ENCODE data around the gene ID2.

The ID2 gene

DNA sequence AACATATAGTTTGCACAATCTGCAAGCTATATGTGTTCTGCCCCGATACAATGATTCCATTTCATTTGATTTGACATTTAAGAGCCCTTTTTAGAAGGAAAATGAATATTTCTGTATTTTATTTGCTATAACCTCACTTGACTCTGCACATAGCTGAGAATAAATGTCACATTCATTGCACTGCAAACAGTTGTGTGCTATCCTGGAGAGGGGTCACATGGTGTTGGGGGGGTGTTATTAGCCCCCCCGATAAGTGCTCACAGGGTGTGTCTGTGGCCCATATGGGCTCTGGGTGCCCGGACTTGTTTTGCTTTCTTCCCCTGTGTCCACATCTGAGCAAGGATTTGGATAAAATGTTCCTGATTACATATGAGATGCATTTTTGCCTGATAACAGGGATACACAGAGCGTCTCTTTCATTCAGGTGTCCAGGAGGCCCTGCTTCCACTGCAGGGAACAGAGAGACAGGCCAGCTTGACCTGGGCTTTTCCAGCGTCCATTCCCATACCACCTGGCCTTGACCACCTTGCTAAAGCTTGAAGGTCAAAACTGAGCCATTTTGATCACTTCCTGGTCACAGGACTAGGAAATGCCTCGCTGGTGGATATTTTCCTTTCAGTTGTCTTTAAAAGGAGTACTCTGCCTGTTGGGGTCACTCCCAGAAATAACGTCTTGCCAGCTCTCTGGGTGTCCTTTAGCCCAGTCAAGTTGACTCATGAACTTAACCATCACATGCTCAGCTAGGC is 38.4 kb upstream of the ID2 start:
- no peak overlapping the region for H3K4me3 ChIP-seq (ENCODE audit: low read depth, low read length)
- no peaks in the 10 kb centered on the region for H3K4me1 ChIP-seq (ENCODE audit: control insufficient read depth, insufficient read depth, low read length)
- no peaks in the 10 kb centered on the region for H3K9me3 ChIP-seq (ENCODE audit: control insufficient read depth, insufficient read depth, low read depth, low read length)
- CTCF ChIA-PET = no interaction called here
- TF ChIP-seq ZNF626 (tag by site-specific recombination; IDR thresholded peaks at IDR 0.05) (no peak), KLF9 (tag by site-specific recombination; IDR thresholded peaks at IDR 0.05; ENCODE audit: low read depth) (no peak), ZNF560 (tag by site-specific recombination; IDR thresholded peaks at IDR 0.05; ENCODE audit: borderline replicate concordance) (no peak), ZNF514 (tag by site-specific recombination; IDR thresholded peaks at IDR 0.05) (no peak), ZNF623 (tag by site-specific recombination; IDR thresholded peaks at IDR 0.05) (no peak), ZNF529 (tag by site-specific recombination; IDR thresholded peaks at IDR 0.05; ENCODE audit: insufficient replicate concordance) (no peak), ZBTB7A (tag by site-specific recombination; IDR thresholded peaks at IDR 0.05; ENCODE audit: low read depth) (no peak), ZNF19 (tag by site-specific recombination; IDR thresholded peaks at IDR 0.05; ENCODE audit: low read depth) (no peak), SP2 (tag by site-specific recombination; IDR thresholded peaks at IDR 0.05) (no peak), EGR2 (tag by site-specific recombination; IDR thresholded peaks at IDR 0.05; ENCODE audit: low read depth) (no peak)
- TF ChIP-seq, protein P1, sequence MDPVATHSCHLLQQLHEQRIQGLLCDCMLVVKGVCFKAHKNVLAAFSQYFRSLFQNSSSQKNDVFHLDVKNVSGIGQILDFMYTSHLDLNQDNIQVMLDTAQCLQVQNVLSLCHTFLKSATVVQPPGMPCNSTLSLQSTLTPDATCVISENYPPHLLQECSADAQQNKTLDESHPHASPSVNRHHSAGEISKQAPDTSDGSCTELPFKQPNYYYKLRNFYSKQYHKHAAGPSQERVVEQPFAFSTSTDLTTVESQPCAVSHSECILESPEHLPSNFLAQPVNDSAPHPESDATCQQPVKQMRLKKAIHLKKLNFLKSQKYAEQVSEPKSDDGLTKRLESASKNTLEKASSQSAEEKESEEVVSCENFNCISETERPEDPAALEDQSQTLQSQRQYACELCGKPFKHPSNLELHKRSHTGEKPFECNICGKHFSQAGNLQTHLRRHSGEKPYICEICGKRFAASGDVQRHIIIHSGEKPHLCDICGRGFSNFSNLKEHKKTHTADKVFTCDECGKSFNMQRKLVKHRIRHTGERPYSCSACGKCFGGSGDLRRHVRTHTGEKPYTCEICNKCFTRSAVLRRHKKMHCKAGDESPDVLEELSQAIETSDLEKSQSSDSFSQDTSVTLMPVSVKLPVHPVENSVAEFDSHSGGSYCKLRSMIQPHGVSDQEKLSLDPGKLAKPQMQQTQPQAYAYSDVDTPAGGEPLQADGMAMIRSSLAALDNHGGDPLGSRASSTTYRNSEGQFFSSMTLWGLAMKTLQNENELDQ (tag by site-specific recombination; IDR thresholded peaks at IDR 0.05; ENCODE audit: low read depth) = no peak
- TF ChIP-seq, protein P2, sequence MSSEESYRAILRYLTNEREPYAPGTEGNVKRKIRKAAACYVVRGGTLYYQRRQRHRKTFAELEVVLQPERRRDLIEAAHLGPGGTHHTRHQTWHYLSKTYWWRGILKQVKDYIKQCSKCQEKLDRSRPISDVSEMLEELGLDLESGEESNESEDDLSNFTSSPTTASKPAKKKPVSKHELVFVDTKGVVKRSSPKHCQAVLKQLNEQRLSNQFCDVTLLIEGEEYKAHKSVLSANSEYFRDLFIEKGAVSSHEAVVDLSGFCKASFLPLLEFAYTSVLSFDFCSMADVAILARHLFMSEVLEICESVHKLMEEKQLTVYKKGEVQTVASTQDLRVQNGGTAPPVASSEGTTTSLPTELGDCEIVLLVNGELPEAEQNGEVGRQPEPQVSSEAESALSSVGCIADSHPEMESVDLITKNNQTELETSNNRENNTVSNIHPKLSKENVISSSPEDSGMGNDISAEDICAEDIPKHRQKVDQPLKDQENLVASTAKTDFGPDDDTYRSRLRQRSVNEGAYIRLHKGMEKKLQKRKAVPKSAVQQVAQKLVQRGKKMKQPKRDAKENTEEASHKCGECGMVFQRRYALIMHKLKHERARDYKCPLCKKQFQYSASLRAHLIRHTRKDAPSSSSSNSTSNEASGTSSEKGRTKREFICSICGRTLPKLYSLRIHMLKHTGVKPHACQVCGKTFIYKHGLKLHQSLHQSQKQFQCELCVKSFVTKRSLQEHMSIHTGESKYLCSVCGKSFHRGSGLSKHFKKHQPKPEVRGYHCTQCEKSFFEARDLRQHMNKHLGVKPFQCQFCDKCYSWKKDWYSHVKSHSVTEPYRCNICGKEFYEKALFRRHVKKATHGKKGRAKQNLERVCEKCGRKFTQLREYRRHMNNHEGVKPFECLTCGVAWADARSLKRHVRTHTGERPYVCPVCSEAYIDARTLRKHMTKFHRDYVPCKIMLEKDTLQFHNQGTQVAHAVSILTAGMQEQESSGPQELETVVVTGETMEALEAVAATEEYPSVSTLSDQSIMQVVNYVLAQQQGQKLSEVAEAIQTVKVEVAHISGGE (tag by site-specific recombination; conservative IDR thresholded peaks at IDR 0.05; ENCODE audit: low read depth) = no peak
- TF ChIP-seq, protein P3, sequence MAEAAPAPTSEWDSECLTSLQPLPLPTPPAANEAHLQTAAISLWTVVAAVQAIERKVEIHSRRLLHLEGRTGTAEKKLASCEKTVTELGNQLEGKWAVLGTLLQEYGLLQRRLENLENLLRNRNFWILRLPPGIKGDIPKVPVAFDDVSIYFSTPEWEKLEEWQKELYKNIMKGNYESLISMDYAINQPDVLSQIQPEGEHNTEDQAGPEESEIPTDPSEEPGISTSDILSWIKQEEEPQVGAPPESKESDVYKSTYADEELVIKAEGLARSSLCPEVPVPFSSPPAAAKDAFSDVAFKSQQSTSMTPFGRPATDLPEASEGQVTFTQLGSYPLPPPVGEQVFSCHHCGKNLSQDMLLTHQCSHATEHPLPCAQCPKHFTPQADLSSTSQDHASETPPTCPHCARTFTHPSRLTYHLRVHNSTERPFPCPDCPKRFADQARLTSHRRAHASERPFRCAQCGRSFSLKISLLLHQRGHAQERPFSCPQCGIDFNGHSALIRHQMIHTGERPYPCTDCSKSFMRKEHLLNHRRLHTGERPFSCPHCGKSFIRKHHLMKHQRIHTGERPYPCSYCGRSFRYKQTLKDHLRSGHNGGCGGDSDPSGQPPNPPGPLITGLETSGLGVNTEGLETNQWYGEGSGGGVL (tag by site-specific recombination; IDR thresholded peaks at IDR 0.05) = no peak
- TF ChIP-seq, protein P4, sequence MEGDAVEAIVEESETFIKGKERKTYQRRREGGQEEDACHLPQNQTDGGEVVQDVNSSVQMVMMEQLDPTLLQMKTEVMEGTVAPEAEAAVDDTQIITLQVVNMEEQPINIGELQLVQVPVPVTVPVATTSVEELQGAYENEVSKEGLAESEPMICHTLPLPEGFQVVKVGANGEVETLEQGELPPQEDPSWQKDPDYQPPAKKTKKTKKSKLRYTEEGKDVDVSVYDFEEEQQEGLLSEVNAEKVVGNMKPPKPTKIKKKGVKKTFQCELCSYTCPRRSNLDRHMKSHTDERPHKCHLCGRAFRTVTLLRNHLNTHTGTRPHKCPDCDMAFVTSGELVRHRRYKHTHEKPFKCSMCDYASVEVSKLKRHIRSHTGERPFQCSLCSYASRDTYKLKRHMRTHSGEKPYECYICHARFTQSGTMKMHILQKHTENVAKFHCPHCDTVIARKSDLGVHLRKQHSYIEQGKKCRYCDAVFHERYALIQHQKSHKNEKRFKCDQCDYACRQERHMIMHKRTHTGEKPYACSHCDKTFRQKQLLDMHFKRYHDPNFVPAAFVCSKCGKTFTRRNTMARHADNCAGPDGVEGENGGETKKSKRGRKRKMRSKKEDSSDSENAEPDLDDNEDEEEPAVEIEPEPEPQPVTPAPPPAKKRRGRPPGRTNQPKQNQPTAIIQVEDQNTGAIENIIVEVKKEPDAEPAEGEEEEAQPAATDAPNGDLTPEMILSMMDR (tag by site-specific recombination; IDR thresholded peaks at IDR 0.05) = no peak
- H3K36me3 ChIP-seq (ENCODE audit: control insufficient read depth in 2 of 2, insufficient read depth in 1 of 2, low read length in 2 of 2) = no peaks in the 10 kb centered on the region
- POLR2A ChIA-PET = no interaction called here
- no peak overlapping the region for H3K27ac ChIP-seq (ENCODE audit: extremely low read depth, low read depth, low read length)

DNA sequence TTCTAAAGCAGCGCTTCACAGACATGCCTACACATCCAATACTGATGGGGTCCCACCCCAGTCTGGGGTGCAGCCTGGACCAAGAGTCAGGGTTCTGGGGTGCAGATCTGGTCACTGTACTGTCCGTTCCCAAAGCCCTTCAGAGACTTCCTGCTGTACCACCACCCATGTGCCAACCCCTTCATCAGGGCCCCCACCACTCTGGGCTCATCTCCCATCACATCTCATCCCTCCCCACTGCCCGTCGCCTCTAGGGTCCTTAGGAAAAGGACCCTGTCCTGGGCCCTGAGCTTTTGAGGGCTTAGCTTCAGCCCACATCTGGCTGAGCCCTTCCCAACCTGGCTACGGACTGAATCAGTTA is 37.9 kb upstream of the ID2 start:
- CTCF ChIA-PET = no interaction called here
- no peak overlapping the region for H3K4me3 ChIP-seq (ENCODE audit: low read depth, low read length)
- H3K36me3 ChIP-seq (ENCODE audit: control insufficient read depth in 2 of 2, insufficient read depth in 1 of 2, low read length in 2 of 2) = no peaks in the 10 kb centered on the region
- TF ChIP-seq MEIS1 (CRISPR knock-in tag; IDR thresholded peaks at IDR 0.05; ENCODE audit: borderline replicate concordance) (no peak), ZNF404 (tag by site-specific recombination; IDR thresholded peaks at IDR 0.05) (no peak), ZNF423 (tag by site-specific recombination; IDR thresholded peaks at IDR 0.05) (no peak), ZNF202 (tag by site-specific recombination; IDR thresholded peaks at IDR 0.05; ENCODE audit: borderline replicate concordance) (no peak), ZNF19 (tag by site-specific recombination; IDR thresholded peaks at IDR 0.05; ENCODE audit: low read depth) (no peak), ZNF48 (tag by site-specific recombination; IDR thresholded peaks at IDR 0.05) (no peak)
- TF ChIP-seq, protein P5, sequence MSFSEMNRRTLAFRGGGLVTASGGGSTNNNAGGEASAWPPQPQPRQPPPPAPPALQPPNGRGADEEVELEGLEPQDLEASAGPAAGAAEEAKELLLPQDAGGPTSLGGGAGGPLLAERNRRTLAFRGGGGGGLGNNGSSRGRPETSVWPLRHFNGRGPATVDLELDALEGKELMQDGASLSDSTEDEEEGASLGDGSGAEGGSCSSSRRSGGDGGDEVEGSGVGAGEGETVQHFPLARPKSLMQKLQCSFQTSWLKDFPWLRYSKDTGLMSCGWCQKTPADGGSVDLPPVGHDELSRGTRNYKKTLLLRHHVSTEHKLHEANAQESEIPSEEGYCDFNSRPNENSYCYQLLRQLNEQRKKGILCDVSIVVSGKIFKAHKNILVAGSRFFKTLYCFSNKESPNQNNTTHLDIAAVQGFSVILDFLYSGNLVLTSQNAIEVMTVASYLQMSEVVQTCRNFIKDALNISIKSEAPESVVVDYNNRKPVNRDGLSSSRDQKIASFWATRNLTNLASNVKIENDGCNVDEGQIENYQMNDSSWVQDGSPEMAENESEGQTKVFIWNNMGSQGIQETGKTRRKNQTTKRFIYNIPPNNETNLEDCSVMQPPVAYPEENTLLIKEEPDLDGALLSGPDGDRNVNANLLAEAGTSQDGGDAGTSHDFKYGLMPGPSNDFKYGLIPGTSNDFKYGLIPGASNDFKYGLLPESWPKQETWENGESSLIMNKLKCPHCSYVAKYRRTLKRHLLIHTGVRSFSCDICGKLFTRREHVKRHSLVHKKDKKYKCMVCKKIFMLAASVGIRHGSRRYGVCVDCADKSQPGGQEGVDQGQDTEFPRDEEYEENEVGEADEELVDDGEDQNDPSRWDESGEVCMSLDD (tag by site-specific recombination; IDR thresholded peaks at IDR 0.05) = no peak
- TF ChIP-seq, protein P6, sequence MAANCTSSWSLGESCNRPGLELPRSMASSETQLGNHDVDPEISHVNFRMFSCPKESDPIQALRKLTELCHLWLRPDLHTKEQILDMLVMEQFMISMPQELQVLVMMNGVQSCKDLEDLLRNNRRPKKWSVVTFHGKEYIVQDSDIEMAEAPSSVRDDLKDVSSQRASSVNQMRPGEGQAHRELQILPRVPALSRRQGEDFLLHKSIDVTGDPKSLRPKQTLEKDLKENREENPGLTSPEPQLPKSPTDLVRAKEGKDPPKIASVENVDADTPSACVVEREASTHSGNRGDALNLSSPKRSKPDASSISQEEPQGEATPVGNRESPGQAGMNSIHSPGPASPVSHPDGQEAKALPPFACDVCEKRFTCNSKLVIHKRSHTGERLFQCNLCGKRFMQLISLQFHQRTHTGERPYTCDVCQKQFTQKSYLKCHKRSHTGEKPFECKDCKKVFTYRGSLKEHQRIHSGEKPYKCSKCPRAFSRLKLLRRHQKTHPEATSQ (tag by site-specific recombination; IDR thresholded peaks at IDR 0.05) = no peak
- H3K27ac ChIP-seq (ENCODE audit: extremely low read depth, low read depth, low read length) = no peak overlapping the region
- POLR2A ChIA-PET = no interaction called here
- no peaks in the 10 kb centered on the region for H3K4me1 ChIP-seq (ENCODE audit: control insufficient read depth, insufficient read depth, low read length)
- no peaks in the 10 kb centered on the region for H3K9me3 ChIP-seq (ENCODE audit: control insufficient read depth, insufficient read depth, low read depth, low read length)
